ENCODE results near the gene KCNK4.

GRCh38 chr11:64261556-64262080 is 29.5 kb upstream of the KCNK4 start:
- TF ChIP-seq CTCF (IDR thresholded peaks at IDR 0.05) = no peak
- TF ChIP-seq POLR2A (IDR thresholded peaks at IDR 0.05) = no peak
